Karpas-422 (cell line): ENCODE results near the gene CFTR. TPM values are rescaled to one million over a fixed set of nuclear protein-coding genes. Genes with fewer than 3 reads are reported as not detected.
A peak's percentile ranks its signal among the peaks of the same experiment; 100 is the strongest.

Experiments used
- DNase-seq: peaks from one replicate; pipeline ENCODE4 v3.0.0-alpha.2; 2015
- H2AFZ ChIP-seq: fragments of 200-600 bp; sonication (generic); 2 replicates; pipeline ENCODE4 v1.6.1; 2014; ENCODE audit warnings: antibody characterized with exemption, low read length, mixed read lengths
- H3K27ac ChIP-seq: fragments of 200-600 bp; sonication (generic); 2 replicates; pipeline ENCODE4 v1.5.1; 2014; ENCODE audit warnings: mild to moderate bottlenecking, low read length, moderate library complexity
- H3K27me3 ChIP-seq: fragments of 200-600 bp; sonication (generic); 2 replicates; pipeline ENCODE4 v1.6.1; 2014; ENCODE audit warnings: low read length, mixed read lengths
- H3K36me3 ChIP-seq: fragments of 200-600 bp; sonication (generic); 2 replicates; pipeline ENCODE4 v1.6.1; 2014; ENCODE audit warnings: low read length, mixed read lengths; ENCODE audit not compliant: insufficient read depth
- H3K4me1 ChIP-seq: fragments of 200-600 bp; sonication (generic); 2 replicates; pipeline ENCODE4 v1.6.1; 2014; ENCODE audit warnings: mild to moderate bottlenecking, low read length, mixed read lengths
- H3K4me2 ChIP-seq: fragments of 200-600 bp; sonication (generic); 2 replicates; pipeline ENCODE4 v1.6.1; 2014; ENCODE audit warnings: low read length, low read depth, mild to moderate bottlenecking; ENCODE audit not compliant: poor library complexity, severe bottlenecking
- H3K4me3 ChIP-seq: fragments of 200-600 bp; sonication (generic); 2 replicates; pipeline ENCODE4 v1.5.1; 2014; ENCODE audit warnings: mild to moderate bottlenecking, antibody characterized with exemption, low read length, mixed read lengths
- H3K79me2 ChIP-seq: fragments of 200-600 bp; sonication (generic); 2 replicates; pipeline ENCODE4 v1.6.1; 2014; ENCODE audit warnings: mild to moderate bottlenecking, low read length, mixed read lengths
- H3K9ac ChIP-seq: fragments of 200-600 bp; sonication (generic); 2 replicates; pipeline ENCODE4 v1.6.0; 2014; ENCODE audit warnings: low read length
- H3K9me2 ChIP-seq: fragments of 200-600 bp; sonication (generic), shearing (Covaris generic); replicated peaks from 2 replicates; pipeline ENCODE4 v1.6.0; 2014; ENCODE audit warnings: mild to moderate bottlenecking, low read length, moderate library complexity; ENCODE audit not compliant: insufficient read depth
- H3K9me3 ChIP-seq: fragments of 300-700, 200-600 bp; sonication (generic); 2 replicates; pipeline ENCODE4 v1.6.1; 2014; ENCODE audit warnings: low read length, mixed read lengths
- H4K20me1 ChIP-seq: fragments of 200-600 bp; sonication (generic); 2 replicates; pipeline ENCODE4 v1.6.1; 2014; ENCODE audit warnings: mild to moderate bottlenecking, antibody characterized with exemption, low read length, low read depth; ENCODE audit not compliant: insufficient read depth
- total RNA-seq: library from RNA; depleted of rRNA; stranded (reverse); fragments of >200 nt; shearing (Covaris generic); gene quantifications from 2 replicates; pipeline ENCODE4 v1.2.3, GENCODE V29; 2014; ENCODE audit warnings: low replicate concordance

CFTR gene
- total RNA-seq, 1 experiment from 2014 or later, result not detected

DNA sequence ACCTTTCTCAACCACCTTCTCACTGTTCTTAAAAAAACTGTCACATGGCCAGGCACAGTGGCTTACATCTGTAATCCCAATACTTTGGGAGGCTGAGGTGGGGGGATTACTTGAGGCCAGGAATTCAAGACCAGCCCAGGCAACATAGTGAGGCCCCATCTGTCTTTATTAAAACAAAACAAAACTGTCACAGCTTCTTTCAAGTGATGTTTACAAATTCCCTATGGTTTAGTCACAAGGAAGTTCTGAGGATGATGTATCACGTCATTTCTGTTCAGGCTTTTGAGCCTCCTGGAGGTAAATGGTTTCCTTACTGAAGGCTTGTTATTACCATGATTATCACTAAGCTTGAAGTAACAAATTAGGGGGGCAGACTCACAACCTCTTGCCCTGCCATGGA, 186.2 kb downstream of the CFTR start:
- no peaks in the 10 kb centered on the region for H3K9me2 ChIP-seq
- DNase-seq, result no peak
- no peaks in the 10 kb centered on the region for H3K4me1 ChIP-seq
- H2AFZ ChIP-seq, result no peak overlapping the region
- no peak overlapping the region for H3K4me3 ChIP-seq
- H3K79me2 ChIP-seq, result no peaks in the 10 kb centered on the region
- no peaks in the 10 kb centered on the region for H3K36me3 ChIP-seq
- no peak overlapping the region for H3K4me2 ChIP-seq
- H4K20me1 ChIP-seq, result no peaks in the 10 kb centered on the region
- no peaks in the 10 kb centered on the region for H3K27me3 ChIP-seq
- H3K27ac ChIP-seq, result no peak overlapping the region
- no peaks in the 10 kb centered on the region for H3K9me3 ChIP-seq
- no peak overlapping the region for H3K9ac ChIP-seq

DNA sequence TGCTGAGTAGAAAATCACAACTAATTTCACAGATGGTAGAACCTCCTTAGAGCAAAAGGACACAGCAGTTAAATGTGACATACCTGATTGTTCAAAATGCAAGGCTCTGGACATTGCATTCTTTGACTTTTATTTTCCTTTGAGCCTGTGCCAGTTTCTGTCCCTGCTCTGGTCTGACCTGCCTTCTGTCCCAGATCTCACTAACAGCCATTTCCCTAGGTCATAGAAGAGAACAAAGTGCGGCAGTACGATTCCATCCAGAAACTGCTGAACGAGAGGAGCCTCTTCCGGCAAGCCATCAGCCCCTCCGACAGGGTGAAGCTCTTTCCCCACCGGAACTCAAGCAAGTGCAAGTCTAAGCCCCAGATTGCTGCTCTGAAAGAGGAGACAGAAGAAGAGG, 186.9 kb downstream of the CFTR start:
- H3K4me1 ChIP-seq, result no peaks in the 10 kb centered on the region
- no peak overlapping the region for H2AFZ ChIP-seq
- H3K27me3 ChIP-seq, result no peaks in the 10 kb centered on the region
- no peak for DNase-seq
- no peaks in the 10 kb centered on the region for H3K79me2 ChIP-seq
- H3K27ac ChIP-seq, result no peak overlapping the region
- no peak overlapping the region for H3K4me2 ChIP-seq
- H3K9me2 ChIP-seq, result no peaks in the 10 kb centered on the region
- H3K4me3 ChIP-seq, result no peak overlapping the region
- no peak overlapping the region for H3K9ac ChIP-seq
- no peaks in the 10 kb centered on the region for H4K20me1 ChIP-seq
- H3K9me3 ChIP-seq, result no peaks in the 10 kb centered on the region
- no peaks in the 10 kb centered on the region for H3K36me3 ChIP-seq

DNA sequence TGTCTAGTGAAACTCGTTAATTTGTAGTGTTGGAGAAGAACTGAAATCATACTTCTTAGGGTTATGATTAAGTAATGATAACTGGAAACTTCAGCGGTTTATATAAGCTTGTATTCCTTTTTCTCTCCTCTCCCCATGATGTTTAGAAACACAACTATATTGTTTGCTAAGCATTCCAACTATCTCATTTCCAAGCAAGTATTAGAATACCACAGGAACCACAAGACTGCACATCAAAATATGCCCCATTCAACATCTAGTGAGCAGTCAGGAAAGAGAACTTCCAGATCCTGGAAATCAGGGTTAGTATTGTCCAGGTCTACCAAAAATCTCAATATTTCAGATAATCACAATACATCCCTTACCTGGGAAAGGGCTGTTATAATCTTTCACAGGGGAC, 187.6 kb downstream of the CFTR start:
- Histone ChIP-seq H3K4me3 (no peak overlapping the region), H4K20me1 (no peaks in the 10 kb centered on the region), H3K36me3 (no peaks in the 10 kb centered on the region), H3K9ac (no peak overlapping the region), H3K79me2 (no peaks in the 10 kb centered on the region), H3K9me2 (no peaks in the 10 kb centered on the region), H3K4me2 (no peak overlapping the region), H3K27me3 (no peaks in the 10 kb centered on the region), H3K9me3 (no peaks in the 10 kb centered on the region), H3K27ac (no peak overlapping the region), H3K4me1 (no peaks in the 10 kb centered on the region), H2AFZ (no peak overlapping the region)
- DNase-seq, result no peak

DNA sequence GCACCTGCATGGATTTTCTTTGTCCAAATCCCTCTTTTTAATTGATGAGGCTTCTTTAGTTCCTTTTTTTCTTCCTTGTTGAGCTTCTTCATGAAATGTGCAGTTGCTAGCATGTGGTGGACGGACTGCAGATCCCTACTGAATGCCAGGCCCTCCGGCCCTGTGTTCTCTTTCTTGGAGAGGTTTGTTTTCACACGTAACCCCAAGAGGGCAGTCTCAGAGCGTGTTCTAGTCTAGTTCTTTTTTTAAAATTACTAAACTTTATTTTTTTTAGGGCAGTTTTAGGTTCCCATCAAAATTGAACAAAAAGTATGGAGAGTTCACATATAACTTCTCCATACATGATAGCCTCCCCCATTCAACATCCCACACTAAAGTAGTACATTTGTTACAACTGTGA, 190.0 kb downstream of the CFTR start:
- Histone ChIP-seq H2AFZ (no peak overlapping the region), H3K4me1 (no peaks in the 10 kb centered on the region), H4K20me1 (no peaks in the 10 kb centered on the region), H3K4me3 (no peak overlapping the region), H3K79me2 (no peaks in the 10 kb centered on the region), H3K27ac (no peak overlapping the region), H3K4me2 (no peak overlapping the region), H3K27me3 (no peaks in the 10 kb centered on the region), H3K9me2 (no peaks in the 10 kb centered on the region), H3K36me3 (no peaks in the 10 kb centered on the region), H3K9ac (no peak overlapping the region), H3K9me3 (no peaks in the 10 kb centered on the region)
- no peak for DNase-seq

- DNase-seq, result no peak
- Histone ChIP-seq H3K4me3 (no peak overlapping the region), H3K9ac (no peak overlapping the region), H3K27ac (no peak overlapping the region), H3K9me2 (no peaks in the 10 kb centered on the region), H2AFZ (no peak overlapping the region), H3K27me3 (no peaks in the 10 kb centered on the region), H3K4me1 (no peaks in the 10 kb centered on the region), H3K36me3 (no peaks in the 10 kb centered on the region), H4K20me1 (no peaks in the 10 kb centered on the region), H3K79me2 (no peaks in the 10 kb centered on the region), H3K9me3 (no peaks in the 10 kb centered on the region), H3K4me2 (no peak overlapping the region)
These were observed 192.6 kb downstream of the CFTR start for GRCh38 chr7:117672453-117672852.

- H3K9me2 ChIP-seq, result no peaks in the 10 kb centered on the region
- H3K27me3 ChIP-seq, result no peaks in the 10 kb centered on the region
- H3K9me3 ChIP-seq, result no peaks in the 10 kb centered on the region
- no peak overlapping the region for H2AFZ ChIP-seq
- DNase-seq, result no peak
- H4K20me1 ChIP-seq, result no peaks in the 10 kb centered on the region
- no peak overlapping the region for H3K4me3 ChIP-seq
- H3K27ac ChIP-seq, result no peak overlapping the region
- H3K79me2 ChIP-seq, result no peaks in the 10 kb centered on the region
- H3K4me1 ChIP-seq, result no peaks in the 10 kb centered on the region
- no peak overlapping the region for H3K4me2 ChIP-seq
- no peak overlapping the region for H3K9ac ChIP-seq
- no peaks in the 10 kb centered on the region for H3K36me3 ChIP-seq
These were observed 193.5 kb downstream of the CFTR start for GRCh38 chr7:117673367-117673766.

GRCh38 chr7:117673839-117674238, 194.0 kb downstream of the CFTR start:
- Histone ChIP-seq H3K27me3 (no peaks in the 10 kb centered on the region), H3K9me3 (no peaks in the 10 kb centered on the region), H3K27ac (no peak overlapping the region), H3K4me2 (no peak overlapping the region), H4K20me1 (no peaks in the 10 kb centered on the region), H3K36me3 (no peaks in the 10 kb centered on the region), H3K9me2 (no peaks in the 10 kb centered on the region), H3K4me3 (no peak overlapping the region), H3K79me2 (no peaks in the 10 kb centered on the region), H3K4me1 (no peaks in the 10 kb centered on the region), H2AFZ (no peak overlapping the region), H3K9ac (no peak overlapping the region)
- DNase-seq, result peak; percentile 63

DNA sequence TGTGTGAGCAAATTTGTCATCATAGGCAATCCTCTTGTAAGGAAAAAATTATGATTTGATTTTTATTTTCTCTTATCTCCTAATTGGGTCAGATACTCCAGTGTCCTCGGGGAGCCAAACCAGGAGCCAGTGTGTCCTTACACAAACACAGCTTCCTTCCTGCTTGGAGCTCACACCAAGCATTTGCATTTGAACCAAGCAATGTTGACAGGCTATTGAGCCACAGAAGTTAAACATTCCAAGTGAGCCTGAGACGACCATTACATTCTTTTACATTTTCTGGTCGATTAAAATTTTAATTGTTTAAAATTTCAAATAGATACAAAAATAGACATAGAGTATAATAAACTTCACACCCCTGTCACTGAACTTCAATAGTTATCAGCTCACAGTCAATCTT, 194.8 kb downstream of the CFTR start:
- Histone ChIP-seq H4K20me1 (no peaks in the 10 kb centered on the region), H3K4me3 (no peak overlapping the region), H3K9me3 (no peaks in the 10 kb centered on the region), H3K27ac (no peak overlapping the region), H3K36me3 (no peaks in the 10 kb centered on the region), H3K79me2 (no peaks in the 10 kb centered on the region), H3K9ac (no peak overlapping the region), H3K27me3 (no peaks in the 10 kb centered on the region), H3K9me2 (no peaks in the 10 kb centered on the region), H2AFZ (no peak overlapping the region), H3K4me1 (no peaks in the 10 kb centered on the region), H3K4me2 (no peak overlapping the region)
- no peak for DNase-seq
